Activated gamma-delta T cell treated with anti-CD3 and anti-CD28 coated beads, Interleukin-2, amount 50 U/mL, for 16 hours (primary cell): ENCODE measurements around the gene TBC1D22A.
"Not testable (repeated sequence)": the region's sequence is repeated elsewhere in the genome, so short reads cannot be mapped to it uniquely, and the experiment has no call there.

Experiments
- DNase-seq: peaks from one replicate; pipeline ENCODE4 v3.0.0-alpha.2; 2020; ENCODE audit warnings: low read depth

Gene TBC1D22A

DNA sequence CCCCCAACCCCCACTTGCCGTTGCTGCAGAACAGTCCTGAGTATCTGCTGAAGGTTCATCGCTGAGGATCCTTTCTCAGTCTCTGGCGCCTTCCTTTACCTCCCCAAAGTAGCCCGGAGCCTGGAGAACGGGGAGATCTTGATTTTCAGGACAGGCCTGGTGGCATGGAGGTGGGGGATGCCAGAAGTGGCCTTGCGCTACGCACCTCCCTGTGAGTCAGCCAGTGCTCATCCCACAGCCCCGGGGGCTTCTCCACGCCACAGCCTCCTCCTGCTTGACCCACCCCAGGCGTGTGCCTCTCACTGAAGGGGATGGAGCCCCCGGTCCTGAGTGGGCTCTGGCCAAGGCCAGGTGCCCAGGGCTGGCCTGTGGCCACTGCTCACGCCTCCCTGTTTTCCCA lies 339.6 kb downstream of the TBC1D22A start:
- DNase-seq, result no peak

DNA sequence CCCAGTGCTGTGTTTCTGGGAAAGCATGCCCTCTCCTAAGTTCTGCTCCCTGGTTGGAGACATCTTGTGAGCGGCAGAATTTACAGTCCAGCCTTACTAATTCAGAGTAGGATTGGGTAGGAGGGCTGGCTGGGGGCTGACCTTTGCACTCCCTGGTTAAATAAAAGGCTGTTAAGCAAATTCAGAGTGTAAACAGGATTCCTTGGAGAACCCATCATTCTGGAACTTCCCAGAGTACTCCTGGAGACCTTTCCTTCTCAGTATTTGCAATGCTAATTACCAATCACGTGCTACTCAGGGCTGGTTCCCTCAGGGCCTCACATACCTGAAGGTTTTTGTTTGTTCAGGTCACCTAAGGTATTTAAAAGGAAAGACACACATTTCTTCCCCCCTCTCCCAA lies 340.2 kb downstream of the TBC1D22A start:
- no peak for DNase-seq

DNA sequence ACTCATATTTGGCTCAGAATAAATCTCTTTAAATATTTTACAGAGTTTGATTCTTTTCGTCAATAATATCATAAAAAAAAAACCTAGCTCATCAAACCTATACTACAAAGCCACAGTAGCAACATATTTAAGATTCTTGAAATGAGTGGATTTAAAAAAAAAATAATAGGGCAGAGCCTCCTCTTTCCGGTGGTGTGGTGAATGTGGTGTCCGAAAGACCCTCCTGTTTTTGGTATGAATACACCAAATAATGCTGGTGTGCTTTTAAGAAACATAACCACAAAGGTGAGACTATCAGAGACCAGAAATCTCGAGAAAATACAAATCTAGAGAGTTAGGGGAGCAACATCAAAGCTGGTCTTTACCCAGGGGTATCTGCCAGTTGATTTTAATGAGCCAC lies 342.6 kb downstream of the TBC1D22A start:
- DNase-seq, result no peak

DNA sequence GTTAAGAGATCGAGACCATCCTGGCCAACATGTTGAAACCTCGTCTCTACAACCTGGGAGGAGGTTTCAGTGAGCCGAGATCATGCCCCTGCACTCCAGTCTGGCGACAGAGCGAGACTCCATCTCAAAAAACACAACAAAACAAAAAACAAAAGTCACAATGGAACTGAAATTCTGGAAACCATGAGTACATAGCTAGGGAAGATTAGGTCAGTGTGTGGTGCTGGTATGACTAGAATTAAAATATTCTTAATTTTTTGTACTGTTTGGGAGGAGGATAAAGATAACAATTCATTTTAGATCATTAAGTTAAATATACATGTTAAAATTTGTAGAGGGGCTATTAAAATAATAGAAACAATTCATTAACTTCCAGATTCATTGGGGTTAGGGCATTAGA lies 344.4 kb downstream of the TBC1D22A start:
- no peak for DNase-seq

DNA sequence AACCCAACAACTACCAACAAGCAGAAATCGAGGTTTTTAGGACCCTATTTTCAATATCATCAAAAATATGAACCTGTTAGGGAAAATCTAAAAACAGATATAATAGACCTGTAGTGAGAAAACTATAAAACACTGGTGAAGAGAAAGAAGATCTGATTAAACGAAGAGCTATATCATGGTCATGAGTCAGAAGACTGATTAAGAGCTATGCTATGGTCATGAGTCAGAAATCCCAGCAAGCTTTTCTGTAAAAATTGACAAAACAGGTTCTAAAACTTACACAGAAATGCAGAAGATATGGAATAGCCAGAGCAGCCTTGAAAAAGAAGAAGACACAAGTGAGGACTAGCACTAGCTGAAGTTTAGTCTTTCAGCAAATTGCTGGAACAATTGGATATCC lies 345.0 kb downstream of the TBC1D22A start:
- no peak for DNase-seq

DNA sequence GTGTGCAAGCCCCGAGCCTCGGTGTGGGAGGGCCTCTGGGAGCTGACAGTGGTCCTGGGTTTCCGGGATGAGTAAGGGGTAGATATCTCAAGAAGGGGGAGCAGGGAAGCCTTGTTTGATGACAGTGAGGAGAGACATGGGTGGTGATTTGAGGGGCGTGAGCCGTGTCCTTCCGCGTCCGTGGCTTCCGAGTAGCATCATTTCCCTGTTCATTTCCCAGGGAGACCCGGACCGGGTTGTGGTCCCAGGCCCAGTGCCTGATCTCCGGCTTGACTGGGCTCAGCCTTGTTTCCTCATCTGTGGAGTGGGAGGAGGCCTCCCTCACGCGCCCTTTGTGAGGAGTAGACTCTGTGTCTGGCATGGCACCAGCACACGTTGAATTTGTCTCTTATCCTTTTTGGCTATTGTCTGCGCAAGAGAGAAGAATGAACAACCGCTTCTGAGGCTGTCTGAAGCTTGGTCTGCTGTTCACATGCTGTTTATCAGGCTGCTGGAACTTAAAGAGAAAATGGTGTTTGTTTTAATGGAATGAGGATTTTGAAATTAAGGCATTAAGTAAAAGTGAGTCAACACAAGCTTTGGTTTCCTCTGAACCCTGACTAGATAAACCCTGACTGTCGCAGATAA lies 348.5 kb downstream of the TBC1D22A start:
- no peak for DNase-seq

DNA sequence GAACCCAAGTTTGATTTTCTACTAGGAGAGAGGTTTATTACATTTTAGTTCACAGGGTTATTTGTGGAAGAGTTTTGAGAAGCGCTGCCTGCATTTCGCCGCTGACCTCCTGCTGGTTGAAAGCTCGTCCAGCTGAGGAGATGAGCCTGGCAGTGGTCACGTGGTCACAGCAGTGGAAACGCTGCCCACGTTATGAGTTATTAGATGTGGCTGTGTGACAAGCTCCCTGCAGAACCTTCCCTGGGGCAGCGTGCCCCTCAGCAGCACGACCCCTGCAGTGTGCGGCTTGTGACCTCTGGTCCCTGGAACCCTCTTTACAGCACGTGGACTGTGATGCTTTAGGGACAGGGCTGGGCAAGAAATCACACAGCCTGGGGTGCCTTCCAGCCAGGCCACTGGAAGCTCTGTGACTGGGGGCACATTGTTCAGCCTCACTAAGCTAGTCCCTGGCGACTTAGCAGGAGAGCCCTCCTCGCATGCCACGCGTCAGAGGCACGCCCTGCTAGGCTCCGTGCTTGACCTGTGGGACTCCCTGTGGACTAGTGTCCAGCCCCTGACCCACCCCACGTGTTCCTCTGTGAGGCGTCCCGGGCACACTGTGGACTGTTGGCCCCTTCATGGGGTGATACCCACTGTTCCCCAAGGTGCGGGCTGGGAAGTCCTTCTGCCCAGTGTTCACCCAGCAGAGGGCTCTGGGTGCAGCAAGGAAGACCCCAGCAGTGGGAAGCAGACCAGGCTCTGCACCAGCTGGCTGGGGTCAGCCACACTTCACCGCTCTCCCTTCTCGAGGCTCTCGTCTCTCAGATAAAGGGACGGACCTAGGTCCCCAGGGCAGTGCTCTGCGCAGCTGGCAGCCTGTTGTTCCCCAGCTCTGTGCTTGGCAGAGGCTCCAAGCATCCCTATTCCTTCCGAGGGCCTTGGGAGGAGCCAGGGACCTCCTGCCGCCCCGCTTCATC lies 349.5 kb downstream of the TBC1D22A start:
- no peak for DNase-seq

DNA sequence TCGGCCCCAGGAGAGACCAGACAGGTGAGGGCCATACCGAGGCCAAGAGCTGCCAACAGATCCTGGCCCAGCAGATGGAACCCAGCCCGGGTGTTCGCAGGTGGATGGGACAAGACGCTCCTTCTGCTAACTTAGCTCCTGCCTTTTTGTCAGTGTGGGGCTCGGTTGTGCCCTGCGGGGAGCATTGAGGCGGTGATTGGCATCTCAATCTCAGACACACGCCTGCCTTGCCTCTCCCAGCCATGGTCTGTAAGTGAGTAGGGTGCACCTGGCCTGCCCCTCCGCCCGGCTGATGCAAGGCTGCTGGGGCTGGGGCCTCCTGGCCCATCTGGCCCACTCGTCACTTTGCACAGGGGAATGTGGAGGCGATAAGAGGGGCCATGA lies 350.1 kb downstream of the TBC1D22A start:
- no peak for DNase-seq

DNA sequence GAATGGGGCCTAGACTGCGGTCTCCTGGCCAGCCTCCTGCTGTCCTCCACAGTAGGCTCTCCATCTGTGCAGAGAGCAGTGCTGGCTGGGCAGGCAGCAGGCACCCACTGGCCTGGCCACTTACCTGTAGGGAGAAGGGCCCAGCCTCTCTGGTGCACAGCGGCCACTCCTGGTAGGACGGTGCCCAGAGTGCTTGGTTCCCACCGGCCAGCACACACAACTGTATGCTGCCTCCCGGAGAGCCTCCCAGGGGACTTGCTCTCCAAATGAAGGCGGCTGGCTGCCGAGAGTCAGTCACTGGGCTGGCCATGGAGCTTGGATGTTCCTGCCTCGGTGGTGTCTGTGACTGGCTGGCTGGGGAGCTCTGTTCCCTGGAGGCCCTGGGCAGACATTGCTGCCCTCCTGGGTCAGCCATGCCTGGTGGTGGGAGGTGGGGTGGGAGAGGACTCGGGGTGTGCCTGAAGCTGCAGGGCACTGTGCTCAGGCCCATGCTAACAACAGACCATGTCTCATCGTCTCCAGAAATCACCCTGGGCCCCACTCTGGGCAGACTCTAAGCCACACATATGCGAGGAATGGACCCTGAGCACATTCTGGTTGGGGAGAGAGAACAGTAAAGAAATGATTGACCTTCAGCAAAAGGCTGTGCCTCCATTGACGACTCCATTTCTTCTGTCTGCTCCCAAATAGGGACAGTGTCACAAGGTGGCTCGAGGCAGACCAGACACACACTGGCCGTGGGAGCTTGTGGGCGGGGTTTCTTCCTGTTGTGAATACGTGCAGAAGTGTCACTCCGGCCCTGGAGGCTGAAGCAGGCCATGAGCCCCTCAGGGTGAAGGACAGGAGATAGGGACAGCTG lies 350.8 kb downstream of the TBC1D22A start:
- DNase-seq, result no peak

DNA sequence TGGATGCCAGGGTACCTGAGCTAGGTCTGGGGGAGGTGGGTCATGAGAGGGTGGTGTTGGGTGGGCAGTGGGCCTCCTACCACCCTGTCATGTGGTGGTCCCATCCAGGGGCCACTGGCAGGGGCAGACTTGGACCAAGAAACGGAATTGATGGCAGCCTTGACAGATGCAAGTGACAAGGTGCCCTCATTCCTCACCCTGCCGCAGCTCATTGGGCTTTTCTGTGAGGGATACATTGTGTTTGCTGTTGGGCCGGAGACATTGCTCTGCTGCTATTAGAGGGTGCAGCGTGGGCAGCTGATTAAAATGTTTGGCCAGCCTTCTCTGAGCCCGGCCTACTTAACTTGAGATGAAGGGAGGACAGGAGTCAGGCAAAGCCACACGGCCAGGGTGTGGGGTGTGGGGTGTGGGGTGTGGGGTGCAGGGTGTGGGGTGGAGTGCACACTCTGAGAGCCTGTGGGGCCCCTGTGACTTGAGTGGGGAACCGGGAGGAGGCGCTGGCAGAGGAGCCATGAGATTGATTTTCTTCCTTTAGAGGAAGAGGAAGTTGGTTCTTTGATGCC lies 351.5 kb downstream of the TBC1D22A start:
- no peak for DNase-seq

DNA sequence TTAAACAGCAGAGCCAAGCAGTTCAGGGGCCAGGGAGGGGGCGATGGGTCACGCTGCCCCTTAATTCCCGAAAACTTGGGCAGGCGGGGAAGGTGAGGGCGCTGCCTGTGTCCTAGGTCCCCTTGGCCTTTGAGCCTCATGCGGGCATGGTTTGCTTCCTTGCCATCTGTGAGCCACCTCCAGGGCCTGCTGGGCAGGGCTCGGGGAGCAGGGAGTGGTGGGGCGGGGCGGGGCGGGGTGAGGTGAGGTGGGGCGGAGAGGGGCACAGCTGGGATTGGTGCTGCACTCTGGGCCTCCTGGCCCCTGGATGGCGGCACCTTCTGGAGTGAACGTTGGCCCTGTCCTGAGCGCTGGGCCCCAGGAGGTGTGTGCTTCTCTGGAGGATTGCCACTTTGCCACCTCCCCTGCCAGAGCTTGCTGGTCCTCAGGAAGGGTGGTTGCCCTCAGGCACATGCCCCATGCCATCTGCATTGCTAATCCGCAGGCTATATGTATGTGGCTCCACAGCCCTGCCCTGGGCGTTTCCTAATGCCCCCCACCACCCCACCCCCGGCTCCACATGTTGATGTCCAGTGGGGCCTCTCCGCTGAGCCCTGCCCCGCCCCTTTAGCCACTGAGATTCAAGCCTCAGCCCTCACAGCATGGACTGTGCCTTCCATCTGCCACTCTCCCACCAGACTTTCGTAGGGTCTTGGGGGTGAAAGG lies 352.5 kb downstream of the TBC1D22A start:
- no peak for DNase-seq

DNA sequence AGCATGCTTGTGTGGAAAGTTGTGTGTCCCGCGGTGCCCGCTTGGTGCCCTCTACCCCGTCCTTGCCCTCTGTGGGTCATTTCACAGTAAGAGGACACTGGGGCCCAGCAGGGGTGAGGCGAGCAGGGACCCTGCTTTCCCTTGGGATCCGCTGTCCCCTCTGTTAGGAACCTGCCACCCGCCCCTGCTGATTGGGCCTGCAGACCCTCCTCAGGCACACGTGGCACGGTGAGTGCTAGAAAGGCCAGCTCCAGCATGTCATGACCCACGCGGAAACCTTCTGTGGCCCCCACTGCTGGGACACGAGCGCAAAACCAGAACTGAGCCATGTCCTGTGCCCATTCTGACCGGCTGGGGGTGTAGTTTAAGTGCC lies 353.1 kb downstream of the TBC1D22A start:
- DNase-seq, result no peak

DNA sequence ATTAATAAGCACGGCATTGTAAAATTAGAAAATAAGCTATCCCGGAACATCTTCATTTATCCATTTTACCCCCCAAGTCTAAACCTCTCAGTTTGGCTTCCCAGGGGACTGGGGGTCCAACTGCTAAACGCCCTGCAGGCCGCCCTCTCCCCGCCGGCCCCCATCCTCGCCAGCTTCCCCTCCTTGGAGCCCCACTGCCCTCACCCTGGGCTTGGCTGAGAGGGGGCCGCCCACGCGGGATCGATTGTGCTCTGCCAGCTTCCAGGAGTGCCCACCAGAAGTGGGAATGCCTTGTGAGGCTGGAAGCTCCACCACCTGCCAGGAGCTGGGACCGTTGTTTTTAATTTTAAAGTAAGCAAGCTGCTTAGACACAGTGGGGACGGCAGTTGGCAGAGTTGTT lies 353.5 kb downstream of the TBC1D22A start:
- no peak for DNase-seq

DNA sequence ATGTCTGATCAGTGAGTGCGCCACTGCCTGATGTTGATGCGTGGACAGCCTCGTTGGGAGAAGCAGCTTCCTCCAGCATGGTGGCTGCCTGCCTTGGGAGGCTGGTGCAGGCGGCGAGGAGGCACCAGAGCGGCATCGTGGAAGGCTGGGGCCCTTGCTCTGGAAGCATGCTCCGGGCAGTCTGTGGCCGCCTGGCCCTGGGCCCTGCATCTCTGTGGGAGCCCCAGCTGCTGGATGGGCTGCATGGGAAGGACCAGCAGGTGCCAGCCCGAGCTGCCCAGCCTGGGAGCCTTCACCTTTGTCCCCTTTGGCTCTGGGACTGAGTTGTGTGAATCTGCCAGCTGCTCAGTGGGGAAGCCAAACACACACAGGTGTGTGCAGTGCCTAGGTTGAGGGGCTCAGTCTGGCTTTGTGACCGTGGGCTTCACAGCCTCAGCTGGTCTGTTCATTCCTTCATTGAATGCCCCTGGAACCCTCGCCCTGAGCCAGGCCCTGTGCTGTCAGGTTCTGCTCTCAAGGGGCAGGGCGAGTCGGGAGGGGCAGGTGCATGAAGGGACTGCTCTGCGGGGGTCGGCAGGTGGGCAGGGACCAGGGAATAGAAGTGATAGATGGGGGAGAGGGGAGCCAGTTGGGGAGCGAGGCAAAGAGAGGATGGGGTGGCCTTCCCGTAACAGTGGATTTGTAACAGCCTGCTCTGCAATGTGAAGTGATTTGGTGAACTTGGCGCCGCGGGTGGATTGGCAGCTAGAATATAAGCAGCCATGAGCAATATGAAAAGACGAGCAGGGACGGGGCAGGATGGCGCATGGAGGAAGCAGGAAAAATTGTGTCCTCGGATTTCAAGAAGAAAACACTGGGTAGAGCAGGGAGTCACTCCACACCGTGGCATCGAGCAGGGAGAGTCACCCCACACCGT lies 354.2 kb downstream of the TBC1D22A start:
- DNase-seq, result no peak

DNA sequence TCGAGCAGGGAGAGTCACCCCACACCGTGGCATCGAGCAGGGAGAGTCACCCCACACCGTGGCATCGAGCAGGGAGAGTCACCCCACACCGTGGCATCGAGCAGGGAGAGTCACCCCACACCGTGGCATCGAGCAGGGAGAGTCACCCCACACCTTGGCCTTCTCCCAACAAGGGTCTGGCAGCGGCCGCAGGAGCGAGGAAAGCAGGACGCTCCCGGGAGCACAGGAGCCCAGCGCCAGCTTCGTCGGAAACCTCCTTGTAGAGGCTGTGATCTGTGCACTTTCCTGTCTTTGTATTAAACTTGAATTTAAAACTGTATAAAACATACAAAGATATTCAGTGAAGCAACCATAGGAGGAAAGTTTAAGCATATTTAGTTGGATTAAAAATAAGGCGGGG lies 355.0 kb downstream of the TBC1D22A start:
- not testable (repeated sequence) for DNase-seq

DNA sequence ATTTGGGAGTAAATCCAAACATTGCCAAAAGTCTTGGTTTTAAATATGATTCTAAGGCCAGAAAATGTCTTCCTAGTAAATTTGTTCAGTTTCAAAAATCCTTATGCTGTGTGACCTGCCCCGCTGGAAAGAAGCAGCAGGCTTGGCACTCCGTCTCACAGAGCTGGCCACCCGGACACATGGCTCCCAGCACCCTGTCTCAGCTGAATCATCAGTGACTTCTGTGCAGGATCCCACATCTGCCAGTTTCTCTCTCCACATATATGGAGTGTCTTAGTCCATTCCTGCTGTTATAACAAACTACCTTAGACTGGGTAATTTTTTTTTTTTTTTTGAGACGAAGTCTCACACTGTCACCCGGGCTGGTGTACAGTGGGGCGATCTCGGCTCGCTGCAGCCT lies 356.7 kb downstream of the TBC1D22A start:
- DNase-seq, result no peak

DNA sequence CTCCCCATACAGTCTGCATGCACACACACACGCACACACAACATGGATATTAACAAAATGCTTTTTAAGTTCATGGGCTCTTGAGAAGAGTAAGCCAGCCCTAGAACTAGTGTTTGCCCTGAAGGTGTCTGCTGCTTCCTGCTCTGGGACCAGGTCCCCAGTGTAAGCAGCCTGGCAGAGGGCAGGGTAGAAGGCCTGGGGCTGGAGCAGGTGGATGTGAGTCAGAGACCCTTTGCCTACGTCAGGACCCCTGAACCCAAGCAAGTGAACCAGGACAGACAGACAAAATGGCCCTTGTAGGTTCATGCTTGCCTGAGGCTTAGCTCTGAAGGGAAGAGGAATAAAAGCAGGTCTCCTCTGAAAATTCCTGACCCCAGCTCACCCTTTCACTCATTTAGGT lies 357.9 kb downstream of the TBC1D22A start:
- no peak for DNase-seq

DNA sequence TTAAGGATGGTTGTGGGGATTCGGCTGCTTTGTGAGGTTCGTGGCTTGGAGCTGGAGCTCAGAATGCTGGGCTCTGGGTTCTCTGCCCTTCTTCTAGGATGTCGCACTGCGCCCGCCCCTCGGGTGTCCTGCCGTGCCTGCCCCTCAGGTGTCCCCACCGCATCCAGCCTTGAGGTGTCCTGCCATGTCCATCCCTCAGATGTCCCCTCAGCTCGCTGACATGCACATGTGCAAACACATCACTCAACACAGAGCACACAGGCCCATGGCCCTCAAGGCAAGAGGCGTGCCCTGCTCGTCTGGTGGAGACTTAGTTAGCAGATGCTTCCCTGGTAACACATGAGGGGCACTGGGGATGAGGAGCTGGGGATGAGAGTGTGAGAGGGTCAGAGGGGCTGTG lies 359.3 kb downstream of the TBC1D22A start:
- no peak for DNase-seq

DNA sequence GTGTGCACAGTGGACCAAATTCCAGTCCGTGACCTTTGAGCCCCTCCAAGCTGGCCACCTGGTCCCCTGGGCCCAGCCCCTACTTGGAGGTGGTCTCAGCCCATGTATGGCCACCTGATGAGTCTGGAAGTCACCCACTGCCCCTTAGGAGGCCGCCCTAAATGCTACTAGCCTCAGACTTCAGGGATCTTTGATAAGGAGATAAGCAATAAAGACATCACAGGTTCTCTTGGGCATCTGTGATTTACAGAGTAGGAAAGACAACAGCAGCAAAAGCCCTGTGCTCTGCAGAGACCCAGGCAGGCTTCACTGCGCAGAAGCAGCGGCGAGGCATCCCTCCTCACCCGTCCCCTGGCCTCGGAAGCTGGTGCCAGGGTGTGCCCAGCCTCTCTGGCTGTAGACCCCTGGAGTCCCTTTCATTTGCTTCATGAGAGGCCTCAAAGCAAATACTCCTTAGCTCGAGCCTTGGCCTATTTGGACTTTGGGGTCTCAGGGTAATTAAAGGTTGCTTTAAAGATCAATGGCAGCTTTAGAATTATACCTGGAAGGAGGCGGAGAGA lies 360.1 kb downstream of the TBC1D22A start:
- DNase-seq, result no peak
